GM04504 (cell line): Measurements from ENCODE around the gene STK24.
"Not testable (repeated sequence)": the region's sequence is repeated elsewhere in the genome, so short reads cannot be mapped to it uniquely, and the experiment has no call there.

ENCODE experiments used
- DNase-seq: peaks from one replicate; pipeline ENCODE4 v3.0.0-alpha.2; 2012; ENCODE audit warnings: low read depth

Gene STK24

DNA sequence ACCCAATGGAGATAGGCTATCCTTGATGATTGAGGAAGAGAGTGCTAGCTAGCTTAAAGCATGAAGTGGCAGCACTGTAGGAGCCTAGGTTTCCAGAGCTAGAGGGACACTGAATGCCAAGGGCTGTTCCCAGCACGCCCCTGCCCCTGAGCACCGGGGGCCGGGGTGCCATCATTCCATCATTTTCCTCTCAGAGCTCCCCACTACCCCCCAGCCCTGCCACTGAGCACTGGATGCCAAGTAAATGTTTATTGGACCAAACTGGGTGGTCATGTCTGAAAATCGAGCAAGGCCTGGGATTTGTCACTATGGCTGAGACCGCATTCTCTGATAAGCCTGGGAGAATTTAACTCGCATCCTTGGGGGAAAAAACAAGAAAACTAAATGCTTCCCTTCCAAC is 142.8 kb downstream of the STK24 start:
- no peak for DNase-seq

DNA sequence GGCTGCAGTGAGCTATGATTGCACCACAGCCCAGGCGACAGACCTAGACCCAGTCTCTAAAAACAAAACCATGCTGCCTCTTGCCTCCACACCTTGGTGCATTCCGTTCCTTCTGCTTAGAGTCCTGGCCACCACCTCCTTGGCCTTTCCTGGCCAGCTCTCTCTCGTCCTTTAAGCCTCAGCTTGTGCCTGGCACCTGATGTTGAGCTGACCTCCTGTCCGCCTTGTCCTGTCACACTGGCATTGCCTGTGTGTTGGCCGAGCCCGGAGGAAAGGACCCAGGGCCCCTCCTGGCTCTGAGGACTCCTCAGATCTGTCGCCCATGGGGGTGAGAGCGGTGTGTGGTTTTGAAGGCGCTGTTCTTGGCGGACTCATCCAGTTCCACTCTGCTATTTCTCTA is 143.3 kb downstream of the STK24 start:
- DNase-seq: no peak

DNA sequence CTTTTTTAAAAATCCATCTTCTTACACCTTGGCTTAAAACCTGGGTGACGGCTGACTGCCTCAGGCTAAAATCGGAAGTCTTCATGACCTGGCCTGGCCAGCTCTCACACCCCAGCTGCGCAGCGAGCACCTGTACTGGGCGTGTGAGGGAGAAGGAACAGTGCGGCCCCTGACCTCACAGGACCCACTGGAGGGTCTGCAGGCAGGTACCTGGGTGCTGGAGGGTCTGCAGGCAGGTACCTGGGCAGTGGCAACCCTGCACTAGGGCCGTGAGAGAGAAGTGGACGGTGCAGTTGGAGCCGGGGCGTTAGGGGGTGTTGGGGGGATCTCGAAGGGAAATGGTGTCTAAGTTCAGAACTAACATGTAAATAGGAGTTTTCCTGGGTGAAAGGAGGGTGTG is 144.3 kb downstream of the STK24 start:
- DNase-seq: no peak

DNA sequence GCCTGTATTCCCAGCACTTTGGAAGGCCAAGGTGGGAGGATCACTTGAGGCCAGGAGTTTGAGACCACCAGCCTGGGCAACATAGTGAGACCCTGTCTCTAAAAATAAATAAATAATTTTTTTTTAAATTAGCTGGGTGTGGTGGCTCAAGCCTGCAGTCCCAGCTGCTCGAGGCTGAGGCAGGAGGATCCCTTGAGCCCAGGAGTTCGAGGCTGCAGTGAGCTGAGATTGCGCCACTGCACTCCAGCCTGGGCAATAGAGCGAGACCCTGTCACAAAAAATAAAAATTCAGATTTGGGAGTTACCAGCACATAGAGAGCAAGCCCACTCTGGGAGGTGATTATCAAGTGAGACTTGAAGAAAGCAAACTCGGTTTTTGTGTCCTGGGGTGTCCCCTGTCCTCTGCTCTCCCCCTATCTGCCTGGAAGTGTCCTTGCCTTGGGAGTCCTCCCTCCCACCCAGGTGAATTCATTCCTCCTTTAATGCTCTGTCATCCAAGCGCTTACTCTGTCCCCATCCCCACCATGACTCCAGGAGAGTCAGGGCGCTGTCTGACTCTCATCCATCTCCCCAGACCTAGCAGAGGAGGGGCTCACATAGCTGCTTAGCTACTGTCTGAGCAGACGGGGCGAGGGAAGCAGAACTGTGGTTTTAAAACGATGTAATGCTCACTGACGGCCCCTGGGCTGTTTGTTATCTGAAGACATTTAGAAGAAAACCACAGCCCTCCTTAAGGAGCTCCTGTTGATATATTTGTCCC is 146.8 kb downstream of the STK24 start:
- DNase-seq: no peak

DNA sequence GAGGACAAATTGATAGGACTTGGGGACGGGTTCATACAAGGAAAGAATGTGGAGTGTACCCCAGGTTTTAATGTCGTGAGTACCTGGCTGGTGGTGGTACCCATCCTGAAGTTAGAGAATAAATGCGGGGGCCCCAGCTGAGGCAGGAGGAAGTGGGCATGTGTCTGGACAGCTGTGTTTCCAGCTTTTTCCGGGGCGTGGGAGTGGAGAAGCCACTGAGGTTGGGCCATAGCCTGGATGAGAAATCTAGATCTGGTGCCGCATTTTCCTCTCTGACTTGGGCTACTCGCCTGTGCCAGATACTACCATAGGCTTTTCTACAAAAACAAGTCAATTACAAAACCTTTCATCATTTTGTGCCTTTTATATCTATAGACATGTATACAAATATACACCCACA is 147.4 kb downstream of the STK24 start:
- no peak for DNase-seq

DNA sequence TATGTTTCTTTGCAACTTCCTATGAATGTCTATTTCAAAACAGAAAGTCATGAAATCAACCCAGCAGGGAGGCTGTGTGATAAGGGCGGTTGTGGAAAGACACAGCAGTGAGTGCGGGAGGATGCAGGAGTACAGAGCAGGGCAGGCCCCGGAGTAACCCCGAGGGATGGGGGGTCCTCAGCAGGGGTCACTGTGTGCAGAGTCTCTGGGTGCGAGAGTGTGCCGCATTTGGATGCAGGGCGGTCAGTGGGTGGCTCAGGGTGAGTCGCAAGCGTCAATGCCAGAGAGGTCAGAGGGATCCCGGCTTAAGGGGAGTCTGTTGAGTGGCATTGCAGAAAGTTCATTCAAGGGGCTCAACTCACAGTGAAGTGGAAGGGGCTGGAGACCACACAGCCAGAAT is 147.8 kb downstream of the STK24 start:
- DNase-seq: no peak

DNA sequence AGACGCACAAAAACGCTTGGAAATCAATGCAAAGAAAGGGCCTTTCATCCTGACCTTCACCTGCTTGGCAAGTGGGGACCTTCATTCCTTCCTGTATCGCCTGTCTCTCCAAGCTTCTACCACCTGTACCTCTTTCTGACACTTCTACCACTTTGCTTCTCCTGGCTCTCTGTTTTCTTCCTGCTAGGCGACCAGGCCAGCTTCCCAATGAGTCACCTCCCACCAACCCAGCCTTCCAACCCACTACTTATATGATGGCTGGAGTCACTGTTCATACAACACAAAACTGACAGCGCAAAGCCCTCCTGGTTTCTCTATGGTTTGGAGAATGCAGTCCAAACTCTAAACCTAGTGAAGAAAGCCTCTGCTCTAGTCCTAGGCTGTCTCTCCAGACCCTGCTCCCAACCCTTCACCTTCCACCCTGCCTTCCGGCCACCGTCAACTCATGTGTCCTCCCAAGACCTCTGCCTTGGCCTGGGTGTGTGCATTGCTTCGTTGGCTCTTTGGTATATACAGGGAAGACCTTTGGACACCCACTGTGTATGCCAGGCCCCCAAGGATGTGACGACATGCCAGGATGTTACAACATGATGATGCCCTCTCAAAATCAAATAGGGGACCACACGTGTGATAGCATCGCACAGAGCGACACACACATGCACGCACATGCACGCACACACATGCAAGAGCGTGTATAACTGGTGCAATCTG is 148.5 kb downstream of the STK24 start:
- no peak for DNase-seq

DNA sequence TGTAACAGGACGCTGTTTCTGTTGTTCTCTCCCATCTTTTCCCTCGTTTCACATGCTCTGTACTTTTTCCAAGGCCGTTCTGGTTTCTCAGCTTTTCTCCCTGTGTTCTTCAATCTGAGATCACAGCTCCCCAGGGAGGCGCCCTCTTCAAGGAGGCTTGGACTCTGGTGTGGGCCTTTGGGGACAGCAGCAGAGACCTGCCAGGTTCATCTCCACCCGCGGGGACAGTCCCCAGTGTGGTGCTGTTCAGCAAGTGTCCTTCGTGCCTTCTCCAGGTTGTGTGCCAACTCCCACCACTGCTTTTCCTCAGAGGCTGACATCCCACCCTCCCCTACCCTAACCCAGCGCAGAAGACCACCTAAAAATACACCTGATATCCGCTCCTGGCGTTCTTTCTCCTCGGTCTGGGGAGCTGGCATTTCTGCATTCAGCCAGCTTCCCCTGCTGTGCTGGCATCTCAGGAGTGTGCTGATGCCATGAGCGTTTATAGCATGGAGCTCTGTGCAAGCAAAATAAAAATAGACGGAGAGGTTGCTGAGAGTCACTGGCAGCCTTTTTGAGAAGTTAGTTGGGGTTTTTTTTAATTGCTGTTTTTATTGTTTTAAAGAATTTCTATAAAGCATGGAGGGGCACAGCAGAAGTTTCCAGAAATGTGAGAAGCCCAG is 149.4 kb downstream of the STK24 start:
- no peak for DNase-seq

DNA sequence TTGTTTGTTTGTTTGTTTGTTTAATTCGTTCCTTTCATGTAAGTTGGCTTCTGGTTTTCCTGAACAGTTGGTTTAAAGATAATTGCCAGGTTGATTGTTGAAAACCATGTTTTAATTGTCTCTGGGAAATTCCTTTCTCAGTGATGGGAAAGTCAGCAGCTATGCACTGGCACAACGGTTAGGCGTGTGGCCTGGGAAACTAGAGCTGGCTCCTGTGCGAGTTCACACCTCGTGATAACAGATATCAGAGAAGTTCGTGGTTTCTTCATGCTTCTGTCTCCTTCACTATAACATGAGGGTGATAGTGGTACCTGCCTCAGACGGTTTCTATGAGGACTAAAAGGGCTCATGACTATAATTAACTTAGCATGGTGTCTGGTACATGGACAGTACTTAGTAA is 153.5 kb downstream of the STK24 start:
- no peak for DNase-seq

DNA sequence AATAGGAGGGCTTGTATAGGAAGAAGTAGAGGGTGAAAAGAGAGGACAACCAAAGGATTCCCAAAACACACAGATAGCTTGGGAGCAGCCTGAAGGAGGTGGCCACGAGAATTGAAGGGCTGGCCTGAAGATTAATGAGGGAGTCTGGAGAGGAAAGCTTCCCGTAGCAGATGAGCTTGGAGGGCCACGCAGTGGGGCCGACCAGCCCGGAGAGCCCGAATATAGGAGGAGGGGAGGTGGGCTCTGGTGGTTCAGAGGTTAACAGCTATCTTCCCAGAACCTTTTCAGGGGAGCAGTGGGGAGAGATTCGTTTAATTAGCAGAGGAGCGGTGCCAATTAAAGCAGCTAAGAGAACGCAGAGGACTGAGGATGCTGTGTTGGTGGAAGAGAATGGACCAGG is 154.9 kb downstream of the STK24 start:
- DNase-seq: no peak

DNA sequence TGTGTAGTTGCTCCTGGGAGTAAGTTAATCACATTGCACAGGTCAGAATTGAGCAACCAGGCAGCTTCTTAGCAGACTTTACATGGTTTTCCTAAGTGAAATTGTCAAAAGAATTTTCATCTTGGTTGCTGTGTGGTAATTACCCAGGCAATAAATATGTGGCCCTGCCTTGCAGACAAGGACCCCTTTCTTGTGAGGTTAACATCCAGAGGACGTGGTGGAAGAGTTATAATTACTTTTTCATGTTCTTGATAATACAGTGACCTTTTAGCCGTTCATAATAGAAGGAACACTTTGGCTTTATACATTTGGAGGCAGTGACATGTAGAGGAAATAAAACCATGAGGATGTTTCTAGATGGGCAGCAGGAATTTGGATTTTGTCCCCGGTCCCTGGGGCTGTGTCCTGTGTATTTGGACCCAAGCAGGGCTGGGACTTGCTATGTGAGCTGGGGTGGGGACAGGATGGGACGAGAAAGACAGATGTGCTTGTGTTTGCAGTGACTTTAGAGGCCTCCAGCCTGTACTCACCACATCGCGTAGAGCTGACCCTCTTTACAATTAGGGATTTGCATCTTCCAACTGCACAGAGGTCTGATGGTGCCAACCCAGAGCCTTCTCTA is 156.2 kb downstream of the STK24 start:
- no peak for DNase-seq

DNA sequence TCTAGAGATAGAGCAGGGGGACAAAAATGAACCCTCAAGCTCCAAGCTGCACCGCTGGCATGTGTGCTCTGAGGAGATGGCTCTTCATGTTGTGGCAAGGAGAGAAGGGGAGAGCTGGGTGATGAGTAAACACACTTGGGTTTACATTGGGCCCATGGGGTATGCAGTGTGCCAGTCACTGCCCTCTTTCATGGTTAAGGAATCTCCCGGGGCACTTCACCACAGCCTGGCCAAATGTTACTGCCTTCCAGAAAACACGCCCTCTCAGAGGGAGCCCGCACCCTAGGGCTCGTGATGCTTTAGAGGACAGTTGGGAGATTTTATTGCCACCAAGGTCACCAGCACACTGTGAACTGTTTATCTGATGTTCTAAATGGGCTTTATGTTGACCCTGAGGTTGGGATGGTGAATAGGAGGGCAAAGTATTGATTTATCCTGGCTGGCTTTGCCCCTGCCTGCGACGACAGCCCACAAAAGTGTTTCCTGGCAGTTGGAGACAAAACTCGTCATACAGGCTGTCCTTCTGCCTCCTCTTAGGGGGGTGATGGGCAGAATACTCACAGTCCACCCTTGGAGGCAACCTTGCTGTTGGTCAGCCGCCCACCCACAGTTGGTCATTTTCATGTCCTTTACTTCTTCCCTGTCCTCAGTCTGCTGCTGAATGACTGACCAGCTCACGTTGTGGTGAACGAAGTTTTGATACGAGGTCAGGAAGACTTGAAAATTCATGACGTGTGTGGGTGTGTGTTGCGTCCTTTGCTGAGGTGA is 156.9 kb downstream of the STK24 start:
- DNase-seq: no peak

DNA sequence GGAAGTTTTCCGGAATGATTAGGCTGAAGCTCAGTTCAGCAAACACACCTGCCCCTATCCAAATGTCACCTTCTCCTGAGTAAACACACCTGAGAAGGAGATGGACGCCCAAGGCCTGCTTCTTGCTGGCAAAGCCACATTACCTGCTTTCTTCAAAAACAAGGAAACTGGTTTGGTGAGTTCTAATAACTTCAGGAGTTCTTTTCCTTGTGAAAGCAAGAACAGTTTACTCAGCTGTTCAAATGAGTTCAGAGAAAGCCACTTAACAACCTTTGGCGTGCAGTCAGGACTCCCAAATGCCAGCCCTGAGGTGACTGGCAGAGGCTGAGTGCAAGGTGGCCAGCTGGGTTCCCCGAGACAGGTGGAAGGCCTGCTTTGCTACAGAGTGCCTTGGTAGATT is 160.5 kb downstream of the STK24 start:
- DNase-seq: no peak

DNA sequence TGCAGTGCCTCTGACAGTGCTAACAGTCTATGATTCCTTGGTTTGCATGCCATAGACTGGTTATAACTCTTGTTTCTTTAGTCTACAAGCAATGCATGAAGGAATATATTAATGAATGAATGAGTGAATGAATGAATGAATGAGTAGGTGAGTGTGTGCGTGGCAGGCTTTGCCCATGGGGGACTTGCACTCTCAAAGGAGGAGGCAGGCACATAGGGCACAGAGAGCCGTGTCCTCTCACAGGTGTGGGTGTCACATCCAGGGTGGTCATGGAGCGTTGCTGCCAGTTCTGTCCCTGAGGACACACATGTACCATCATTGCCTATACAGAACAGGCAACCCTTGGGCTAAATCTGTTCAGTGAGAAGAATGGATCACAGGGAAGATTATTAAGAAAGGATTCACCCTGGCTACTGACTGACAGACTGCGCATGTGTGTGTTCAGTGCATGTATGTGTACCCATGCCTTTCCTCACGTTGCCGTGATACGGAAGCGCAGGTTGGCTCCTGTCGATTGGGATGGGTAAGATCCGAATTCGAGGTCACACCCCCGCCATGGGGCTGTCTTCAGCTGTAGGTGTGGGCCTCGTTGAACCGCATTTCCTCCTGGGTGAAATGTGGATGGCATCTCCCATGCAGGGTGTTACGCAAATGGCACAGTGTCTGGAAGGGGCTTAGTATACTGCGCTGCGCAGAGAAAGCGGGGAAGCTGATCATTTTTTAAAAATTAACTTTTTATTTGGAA is 161.4 kb downstream of the STK24 start:
- no peak for DNase-seq

DNA sequence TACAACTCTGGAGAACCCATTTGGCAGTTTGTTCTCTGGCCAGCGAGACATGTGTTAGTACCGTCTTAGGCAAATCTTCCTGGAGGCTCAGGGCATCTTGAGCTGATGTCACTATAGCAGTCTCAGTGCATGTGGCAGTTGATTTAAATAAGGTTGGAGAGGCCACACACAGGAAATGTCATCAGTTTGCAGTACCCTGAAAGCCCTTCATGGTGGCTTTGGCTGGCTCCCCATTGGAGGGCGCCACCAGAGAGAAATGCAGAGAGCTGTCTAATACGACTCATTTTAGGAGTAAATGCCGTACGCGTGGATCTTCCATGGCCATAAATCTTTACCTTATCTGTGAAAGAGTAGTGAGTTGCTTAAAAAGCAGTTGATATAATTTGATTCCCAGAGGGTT is 163.1 kb downstream of the STK24 start:
- no peak for DNase-seq

DNA sequence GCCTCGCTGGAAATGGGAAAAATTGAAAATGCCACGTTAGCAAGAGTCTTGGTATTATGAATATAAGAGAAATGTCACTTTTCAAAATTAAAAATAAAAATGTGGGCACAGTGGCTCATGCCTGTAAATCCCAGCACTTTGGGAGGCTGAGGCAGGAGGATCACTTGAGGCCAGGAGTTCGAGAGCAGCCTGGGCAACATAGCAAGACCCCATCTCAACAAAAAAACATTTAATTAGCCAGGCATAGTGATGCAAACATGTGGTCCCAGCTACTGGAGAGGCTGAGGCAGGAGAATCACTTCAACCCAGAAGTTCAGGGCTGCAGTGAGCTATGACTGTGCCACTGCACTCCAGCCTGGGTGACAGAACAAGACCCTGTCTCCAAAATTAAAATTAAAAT is 163.6 kb downstream of the STK24 start:
- DNase-seq: not testable (repeated sequence)

DNA sequence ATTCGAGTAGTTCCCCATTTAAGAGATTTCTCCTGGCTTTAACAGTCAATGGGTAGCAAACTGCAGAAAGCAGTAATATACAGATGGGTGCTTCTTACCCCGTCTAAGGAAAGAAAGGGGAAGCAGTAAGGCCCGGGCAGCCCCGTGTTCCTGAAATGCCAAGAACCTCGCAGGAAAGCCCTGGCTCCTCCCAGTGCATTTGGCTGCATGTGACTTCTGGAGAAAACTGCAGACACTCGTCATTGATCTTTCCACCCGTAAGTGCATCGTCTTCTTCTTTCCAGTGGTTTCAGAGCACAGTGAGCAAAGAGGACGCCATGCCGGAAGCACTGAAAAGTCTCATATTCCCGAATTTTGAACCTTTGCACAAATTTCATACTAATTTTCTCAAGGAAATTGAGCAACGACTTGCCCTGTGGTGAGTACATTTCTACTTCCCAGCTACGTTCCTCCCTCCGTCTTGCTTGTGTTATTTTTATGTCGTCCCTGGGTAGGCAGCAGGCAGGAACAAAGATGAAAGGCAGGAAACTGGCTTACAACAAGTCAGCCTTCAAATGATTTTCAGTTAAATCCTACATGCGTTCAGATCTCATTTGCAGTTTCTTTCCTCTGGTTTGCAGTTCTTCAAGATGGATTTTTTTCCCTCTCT is 165.2 kb downstream of the STK24 start:
- no peak for DNase-seq

DNA sequence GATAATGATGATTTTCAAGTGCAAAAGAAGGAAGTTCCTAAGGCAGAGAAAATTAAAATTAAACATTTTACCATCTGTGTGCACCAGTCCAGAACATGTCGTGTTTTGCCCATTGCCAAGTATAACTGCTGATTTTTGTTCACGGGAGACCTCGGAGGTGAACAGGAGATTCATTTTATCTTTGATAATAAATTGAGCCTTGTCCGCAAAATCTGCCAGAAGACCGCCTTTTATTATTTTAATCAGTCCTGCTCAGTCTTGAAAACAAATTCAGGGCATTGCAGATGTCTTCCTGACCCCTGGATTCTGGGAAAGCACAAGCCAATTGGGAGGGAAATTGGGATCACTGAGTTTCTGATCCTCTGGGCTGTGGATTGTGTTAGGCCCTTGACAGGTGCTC is 165.9 kb downstream of the STK24 start:
- no peak for DNase-seq

DNA sequence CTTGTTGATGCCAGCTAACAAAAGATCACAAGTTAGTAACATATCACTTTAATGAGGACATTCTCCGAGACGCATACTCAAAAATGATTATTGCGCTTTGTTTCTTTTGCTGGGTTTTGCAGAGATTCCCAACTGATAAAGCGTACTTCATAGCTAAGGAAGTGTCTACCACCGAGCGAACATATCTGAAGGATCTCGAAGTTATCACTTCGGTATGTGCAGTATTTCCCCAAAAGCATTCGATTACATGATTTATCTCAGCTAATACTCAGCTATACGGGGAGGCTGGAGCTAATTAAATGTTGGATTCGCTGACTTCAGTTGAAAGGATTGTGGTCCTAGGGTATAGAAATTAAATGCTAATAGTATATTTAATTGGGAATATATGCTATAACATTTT is 166.3 kb downstream of the STK24 start:
- no peak for DNase-seq

DNA sequence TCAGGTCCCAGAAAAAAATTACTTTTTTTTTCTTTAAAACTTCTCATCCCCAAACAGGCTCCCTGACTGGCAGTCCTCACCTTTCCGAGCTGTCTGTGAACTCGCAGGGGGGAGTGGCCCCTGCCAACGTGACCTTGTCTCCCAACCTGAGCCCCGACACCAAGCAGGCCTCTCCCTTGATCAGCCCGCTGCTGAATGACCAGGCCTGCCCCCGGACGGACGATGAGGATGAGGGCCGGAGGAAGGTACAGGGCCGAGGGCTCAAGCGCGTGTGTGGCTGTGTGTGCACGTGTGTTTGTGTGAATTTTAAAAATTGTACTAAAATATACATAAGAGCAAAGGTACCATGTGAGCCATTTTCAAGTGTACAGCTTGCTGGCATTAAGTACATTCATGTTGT is 167.6 kb downstream of the STK24 start:
- no peak for DNase-seq

DNA sequence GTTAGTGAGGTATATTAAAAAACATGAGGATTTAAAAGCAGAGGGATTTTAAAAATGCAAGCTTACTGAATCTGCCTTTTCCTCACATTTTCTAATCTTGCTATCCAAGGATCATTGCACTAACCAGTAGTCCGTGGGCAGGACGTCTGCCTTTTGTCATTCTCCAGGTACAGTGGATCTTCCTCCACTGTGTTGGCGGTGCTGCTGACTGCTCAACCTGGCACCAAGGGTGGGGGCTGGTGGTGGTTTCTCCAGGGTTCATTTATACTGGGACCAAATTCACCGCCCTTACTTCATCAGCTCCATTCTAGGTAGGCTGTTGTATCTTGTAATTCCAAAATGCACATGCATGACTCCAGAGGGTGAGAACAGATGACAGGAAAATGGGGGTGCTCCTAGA is 169.3 kb downstream of the STK24 start:
- DNase-seq: no peak
